GM19099 (cell line): ENCODE data around the gene APOL2.

Source experiments
- POLR2A ChIP-seq: IDR thresholded peaks from 3 replicates; pipeline ENCODE4 v1.6.1; 2011; ENCODE audit warnings: low read depth; ENCODE audit not compliant: insufficient read length; ENCODE audit errors: extremely low read depth

The APOL2 gene

DNA sequence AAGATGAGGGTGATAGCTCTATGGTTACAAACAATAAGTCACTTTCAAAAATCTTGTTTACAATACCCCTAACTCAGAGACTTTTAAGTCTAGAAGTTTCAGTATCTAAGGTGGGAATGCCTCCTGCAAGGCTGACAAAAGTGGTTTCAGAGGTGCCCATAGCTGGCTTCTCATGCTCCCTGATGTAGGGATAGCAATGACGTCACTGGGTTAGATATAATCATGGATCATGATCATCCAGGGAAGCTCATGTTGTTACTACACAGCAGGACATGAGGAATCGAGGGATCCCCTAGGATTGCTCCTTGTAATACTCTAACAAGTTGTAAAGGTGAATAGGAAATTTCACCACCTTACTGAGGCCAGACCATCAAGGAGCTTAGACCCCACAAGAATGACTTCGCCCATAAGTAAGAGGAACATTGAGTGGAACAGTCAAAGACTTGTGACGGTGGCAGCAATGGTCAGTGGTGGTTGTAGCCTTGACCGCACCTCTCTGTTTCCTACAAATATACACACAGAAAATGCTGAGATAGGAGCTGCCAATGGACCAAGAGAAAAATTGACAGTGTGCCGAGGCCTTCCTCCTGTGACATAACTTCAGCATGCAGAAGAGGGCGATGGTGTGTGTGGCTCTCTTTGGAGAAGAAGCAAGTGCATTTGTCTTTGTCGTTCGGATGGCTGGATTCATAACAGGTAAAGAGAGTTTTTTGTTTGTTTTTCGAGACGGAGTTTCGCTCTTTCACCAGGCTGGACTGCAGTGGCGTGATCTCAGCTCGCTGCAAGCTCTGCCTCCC is 53.3 kb downstream of the APOL2 start:
- no peak for TF ChIP-seq POLR2A

DNA sequence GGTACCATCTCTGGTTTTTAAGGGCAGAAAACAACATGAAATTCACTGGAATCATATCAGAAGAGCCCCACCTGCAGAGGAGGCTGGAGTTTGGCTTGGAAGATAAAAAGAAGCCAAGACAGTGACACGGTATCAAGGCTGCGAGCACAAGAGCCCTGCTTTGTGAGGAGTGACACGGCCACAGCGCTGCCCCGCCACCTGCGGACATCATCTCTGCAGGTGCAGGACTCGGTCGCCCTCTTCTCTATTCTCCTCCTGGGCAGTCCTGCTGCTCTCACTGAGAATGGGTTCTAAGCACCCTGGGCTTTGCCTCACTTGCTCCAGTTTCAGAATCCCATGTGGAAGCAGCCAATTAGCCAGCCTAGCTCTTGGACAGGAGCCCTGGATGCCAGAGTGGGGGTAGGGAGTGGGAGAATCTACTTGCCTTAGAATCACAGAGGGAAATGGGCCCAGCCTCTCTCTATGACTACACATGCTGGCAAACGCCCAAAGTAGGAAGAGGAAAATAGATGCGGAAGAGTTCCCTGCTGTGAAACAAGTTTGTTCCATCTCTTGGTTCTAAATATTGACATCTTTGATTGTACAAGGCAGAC is 54.8 kb downstream of the APOL2 start:
- TF ChIP-seq POLR2A, result no peak

DNA sequence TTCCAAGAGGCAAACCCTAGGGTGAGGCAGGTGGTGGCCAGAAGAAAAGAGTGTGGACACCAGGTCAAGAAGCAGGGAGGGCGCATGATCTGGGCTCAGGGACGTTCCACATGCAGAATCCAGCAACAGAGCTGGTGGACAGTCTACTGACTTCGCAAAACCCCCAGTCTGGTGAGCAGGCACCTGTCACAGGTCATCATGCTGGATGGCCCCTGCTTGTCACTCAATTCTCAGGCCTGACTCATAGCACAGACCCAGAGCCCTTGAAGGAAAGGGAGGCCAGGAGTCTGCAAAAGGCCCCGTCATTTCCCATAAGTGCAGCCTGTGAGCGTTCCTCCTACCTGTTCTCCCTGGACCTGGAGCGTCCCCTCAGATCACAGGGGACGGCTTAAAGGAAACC is 55.9 kb downstream of the APOL2 start:
- no peak for TF ChIP-seq POLR2A

DNA sequence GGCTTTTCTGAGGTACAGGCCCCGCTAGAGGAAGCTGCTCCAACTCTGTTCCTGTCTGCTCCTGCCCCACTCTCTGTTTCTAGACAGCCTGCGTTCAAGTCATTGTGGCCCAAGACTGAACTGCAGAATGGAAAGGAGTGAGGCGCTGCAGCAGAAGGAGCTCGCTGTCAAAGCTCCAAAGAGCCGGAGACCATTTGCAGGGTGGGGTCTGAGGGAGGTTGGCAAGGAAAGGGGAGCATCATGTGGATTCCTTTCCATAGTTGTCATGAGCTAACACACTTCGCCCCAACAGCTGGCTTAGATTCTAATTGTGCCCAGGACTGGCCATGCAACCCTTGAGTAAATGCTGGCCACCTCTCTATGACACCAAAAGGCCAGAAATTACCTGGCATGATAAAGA is 56.5 kb downstream of the APOL2 start:
- TF ChIP-seq POLR2A, result no peak

DNA sequence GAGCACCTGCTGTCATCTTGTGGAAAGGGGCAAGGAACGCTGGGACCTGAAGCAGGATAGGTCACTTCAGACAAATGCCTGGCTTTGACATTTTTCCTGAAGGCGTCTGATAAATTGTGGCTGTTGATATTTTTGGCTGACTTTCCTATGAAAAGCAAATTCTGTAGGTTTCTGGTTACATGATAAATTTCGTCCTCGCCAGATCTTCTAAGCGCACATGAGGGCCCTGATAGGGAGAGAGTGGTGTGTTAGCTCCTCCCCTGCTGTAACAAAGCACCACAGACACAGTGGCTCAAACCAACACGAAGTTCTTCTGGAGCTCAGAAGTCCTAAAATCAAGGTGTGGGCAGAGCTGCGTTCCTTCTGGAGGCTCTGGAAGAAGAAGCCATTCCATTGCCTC is 57.3 kb downstream of the APOL2 start:
- TF ChIP-seq POLR2A, result no peak

DNA sequence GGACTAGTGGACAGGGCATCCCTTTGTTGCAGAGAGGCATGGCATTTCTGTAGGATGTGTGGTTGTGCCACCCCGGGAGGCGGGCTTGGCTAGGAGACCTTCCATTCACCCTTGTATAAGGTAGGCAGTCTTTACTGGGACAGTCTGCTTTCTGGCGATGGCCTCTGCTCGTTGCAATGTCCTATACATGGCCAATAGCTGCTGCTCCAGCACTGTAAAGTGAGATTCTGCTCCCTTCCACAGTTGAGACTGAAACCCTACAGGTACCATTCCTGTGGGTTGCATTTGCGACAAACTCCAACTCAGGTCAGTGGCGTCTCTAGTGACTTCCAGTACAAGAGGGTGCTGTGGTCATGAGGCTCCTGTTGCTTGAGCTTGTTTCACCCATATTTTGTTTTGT is 58.4 kb downstream of the APOL2 start:
- TF ChIP-seq POLR2A, result no peak

DNA sequence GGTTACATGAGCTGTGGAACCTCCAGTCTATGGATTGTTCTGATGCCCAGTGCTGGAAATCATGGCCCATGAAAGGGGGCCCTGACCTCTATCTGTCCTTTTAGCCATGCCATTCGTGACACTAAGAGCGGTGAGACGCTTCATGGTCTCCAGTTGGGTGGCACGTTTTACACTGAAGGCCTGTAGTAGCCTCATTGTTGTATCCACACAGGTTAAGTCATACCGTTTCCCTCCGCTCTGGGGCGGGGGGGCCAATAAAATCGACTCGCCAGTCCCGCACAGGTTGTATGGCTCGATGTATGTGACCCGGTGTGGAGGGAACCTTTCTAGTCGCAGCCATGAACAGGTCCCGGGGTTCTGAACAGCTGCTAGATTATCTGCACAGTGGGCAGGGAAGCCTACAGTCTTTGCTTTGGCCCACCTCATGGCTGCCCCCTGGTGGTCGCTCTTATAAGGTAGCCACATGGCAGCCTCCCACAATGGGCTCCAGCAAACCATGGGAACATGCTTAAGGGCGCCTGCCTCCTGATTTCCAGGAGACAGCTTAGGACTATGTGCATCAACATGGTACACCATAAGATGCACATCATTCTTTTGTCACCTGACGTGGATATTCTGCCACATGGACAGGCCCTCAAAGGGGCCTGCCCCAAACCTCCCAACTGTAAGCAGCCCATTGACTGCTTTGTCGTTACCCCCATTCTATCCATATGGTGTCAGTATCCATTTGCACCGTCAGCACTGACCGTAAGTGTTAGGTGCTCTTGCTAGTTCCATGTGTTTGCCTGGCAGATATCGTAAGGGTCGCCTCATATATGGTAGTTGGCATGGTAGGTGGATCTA is 59.1 kb downstream of the APOL2 start:
- TF ChIP-seq POLR2A, result no peak

DNA sequence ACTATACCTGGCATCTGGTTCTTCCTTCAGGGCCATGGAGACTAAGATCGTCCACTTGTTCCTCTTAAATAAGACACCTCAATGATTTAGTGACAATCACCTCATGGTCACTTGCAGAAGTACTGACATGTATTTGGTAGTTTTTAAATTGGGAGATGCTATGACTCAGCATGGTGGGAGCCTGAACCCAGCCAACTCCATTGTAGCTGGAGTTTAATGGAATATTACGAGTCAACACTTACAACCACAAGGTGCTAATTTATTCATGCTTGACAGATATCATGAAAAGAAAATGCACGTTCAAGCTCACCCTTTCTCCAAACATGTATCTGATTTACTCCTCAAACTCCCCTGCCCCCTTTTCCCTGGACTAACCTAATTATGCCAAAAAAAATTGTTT is 62.2 kb downstream of the APOL2 start:
- TF ChIP-seq POLR2A, result no peak
